Raji (cell line): Measurements from ENCODE around the gene CCM2.

ENCODE experiments used
- POLR2A ChIP-seq: IDR thresholded peaks from 2 replicates; pipeline ENCODE4 v1.6.1; 2011; ENCODE audit warnings: low read depth, low read length, control low read depth; ENCODE audit not compliant: insufficient read depth

Gene CCM2

DNA sequence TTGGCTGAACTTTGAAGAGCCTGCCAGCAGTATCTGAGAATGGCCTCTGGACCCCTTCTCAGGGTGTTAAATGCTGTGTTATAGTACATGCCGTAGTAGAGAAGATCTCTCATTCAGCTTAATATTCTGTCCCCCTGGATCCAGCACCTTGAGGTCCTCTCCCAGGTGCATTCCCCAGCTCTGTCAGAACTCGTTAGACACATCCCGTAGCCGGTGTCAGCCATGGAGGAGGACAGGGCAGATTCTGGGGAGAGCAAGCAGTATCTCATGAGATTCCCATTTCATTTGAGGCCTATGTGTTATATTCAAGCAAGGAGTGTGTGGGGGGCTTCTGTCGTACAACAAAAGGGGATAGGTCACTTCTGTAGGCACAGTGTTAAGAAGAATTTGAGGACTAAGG, 53.9 kb downstream of the CCM2 start:
- TF ChIP-seq POLR2A = no peak

DNA sequence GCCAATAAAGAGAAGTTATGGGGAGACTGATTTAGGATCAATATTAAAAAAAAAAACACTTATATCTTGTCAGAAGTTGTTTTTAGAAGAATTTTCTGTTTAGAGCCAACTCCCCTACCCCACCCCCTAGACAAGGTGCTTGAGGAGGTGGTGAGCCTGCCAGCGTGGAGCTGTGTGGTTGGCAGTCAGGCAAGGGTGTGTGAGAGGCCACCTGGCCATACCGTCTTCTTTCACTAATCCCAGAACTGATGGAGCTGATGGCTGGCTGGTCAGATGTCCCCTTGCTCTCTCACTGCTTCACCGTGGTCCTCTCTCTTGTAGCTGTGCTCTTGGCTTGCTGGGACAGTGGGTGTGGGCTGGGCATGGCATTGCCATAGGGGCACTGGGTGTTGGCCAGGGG, 54.4 kb downstream of the CCM2 start:
- TF ChIP-seq POLR2A = no peak

DNA sequence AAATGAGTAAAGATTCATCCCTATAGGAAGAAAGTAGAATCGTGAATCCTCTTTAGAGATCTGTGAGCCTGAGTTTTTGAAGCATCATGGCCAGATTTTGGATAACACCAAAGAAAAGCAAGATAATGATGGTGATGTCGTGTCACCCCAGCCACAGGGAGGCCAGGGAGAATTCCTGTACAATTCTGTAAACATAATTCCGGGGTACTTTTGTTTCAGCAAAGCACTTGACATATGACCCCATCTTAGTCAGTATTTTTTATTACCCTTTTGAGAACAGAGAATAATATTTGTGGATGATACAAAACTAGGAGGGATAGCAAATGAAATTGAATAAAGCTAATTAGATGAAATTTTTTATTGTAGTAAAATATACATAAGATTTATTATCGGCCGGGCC, 55.0 kb downstream of the CCM2 start:
- TF ChIP-seq POLR2A = no peak

DNA sequence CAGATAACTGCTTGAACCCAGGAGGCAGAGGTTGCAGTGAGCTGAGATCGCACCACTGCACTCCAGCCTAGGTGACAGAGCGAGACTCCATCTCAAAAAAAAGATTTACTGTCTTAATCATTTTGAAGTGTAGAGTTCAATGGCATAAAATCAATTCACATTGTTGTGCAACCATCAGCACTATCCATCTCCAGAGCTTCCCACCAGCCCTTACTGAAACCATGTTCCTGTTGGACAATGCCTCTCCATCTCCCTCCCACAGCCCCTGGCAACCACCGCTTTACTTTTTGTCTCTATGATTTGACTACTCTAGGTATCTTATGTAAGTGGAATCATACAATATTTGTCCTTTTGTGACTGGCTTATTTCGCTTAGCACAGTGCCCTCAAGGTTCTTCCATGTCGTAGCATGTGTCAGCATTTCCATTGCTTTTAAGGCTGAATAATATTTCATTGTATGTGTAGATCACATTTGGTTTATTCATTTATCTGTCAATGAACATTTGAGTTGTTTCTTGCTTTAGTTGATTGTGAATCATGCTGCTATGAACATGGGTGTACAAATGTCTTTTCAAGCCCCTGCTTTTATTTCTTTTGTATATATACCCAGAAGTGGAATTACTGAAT, 55.7 kb downstream of the CCM2 start:
- TF ChIP-seq POLR2A = no peak

DNA sequence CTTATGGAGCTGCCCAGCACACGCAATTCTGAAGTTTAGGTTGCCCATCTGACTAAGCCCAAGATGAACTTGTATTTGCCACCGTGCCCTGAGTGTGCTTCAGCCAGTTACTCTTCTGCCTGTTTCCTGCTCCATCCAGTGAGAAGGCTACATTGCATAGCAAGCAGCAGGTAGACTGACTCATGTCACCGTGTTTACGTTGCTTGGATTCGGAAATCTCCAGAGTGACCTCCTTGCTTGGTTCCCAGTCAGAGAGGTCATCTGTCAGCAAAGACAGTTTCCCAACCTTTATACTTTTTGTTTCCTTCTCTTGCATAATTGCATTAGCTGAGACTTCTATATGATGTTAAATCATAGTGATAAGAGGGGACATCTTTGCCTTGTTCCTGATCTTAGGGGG, 57.9 kb downstream of the CCM2 start:
- TF ChIP-seq POLR2A = no peak

DNA sequence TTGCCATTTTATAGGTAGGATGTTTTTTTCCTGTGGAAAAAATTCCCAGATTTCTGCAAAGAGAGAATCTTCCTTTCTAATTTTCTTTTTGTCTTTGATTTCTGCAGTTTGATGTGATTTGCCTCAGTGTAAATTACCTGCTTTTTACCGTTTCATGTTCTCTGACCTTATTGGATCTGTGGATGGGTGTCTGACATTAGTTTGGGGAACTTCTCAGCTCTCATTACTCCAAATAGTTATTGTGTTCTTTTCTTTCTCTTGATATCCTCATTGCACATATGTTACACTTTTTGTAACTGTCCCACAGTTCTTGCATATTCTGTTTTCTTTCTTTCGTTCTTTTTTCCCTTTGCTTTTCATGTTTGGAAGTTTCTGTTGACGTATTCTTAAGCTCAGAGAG, 60.3 kb downstream of the CCM2 start:
- no peak for TF ChIP-seq POLR2A

DNA sequence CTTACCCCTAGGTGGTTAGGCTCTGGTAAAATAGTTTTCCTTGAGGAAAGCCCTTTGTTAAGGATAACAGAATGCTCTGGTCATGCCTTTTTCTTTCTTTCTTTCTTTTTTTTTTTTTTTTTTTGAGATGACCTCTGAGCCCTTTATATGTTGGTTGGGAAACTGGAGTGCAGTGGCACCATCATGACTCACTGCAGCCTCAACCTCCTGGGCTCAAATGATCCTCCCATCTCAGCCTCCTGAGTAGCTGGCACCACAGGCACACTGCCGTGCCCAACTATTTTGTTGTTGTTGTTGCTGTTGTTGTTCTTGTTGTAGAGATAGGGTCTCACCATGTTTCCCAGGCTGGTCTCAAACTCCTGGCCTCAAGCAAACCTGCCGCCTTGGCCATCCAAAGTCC, 61.4 kb downstream of the CCM2 start:
- TF ChIP-seq POLR2A = no peak

DNA sequence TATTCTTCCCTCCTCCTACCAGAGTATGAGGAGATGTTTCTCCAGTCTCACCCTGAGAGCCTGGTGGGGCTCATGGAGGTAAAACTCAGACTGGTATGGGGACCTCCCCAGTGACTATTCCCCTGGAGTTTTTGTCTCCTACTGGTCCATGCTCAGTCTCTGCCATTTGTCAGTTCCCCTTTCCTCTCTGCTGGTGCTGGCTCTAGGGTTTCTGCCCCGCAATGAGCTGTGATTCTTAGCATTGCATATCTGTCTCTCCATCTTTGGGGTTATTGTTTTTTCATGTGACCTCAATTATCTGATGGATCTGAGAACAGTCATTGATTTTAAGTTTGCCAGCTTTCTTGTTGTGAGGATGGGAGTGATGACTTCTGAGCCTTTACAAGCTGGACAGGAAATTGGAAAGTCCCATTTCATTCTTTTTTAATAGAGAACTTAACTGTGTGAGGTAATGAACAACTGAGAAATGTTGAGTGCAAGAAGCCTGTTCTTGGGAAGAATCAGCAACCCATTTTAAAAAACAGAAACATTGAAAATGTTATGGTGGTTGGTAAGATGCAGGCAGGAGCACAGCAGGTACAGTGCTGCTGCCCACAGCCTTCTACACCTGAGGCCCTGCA, 61.9 kb downstream of the CCM2 start:
- TF ChIP-seq POLR2A = no peak

DNA sequence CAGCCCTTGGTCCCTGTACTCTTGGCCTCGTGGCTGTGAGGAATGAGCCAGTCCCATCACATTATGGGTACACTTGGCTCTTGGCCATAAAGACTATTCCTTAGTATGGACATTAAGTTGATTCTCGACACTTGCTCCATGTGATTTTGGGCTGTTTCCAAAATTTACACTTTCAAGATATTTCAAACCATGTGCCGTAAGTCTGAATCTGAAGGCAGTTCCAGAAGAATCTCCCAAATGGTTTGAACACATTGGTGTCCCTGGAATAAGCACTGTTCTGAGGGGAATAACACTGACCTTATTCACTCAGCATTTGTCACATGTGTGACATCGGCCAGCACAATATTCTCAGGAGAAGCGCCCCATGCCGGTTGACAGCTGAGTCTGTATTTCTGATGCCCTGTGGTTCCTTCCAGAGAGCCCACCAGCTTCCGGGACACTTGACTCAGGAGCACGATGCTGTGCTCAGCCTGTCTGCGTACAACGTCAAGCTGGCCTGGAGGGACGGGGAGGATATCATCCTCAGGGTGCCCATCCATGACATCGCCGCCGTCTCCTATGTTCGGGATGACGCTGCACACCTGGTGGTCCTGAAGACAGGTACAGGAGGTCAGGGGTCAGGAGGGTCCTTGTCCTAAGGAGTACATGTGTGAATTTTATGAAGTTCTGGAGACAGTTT, 64.2 kb downstream of the CCM2 start:
- TF ChIP-seq POLR2A = no peak

DNA sequence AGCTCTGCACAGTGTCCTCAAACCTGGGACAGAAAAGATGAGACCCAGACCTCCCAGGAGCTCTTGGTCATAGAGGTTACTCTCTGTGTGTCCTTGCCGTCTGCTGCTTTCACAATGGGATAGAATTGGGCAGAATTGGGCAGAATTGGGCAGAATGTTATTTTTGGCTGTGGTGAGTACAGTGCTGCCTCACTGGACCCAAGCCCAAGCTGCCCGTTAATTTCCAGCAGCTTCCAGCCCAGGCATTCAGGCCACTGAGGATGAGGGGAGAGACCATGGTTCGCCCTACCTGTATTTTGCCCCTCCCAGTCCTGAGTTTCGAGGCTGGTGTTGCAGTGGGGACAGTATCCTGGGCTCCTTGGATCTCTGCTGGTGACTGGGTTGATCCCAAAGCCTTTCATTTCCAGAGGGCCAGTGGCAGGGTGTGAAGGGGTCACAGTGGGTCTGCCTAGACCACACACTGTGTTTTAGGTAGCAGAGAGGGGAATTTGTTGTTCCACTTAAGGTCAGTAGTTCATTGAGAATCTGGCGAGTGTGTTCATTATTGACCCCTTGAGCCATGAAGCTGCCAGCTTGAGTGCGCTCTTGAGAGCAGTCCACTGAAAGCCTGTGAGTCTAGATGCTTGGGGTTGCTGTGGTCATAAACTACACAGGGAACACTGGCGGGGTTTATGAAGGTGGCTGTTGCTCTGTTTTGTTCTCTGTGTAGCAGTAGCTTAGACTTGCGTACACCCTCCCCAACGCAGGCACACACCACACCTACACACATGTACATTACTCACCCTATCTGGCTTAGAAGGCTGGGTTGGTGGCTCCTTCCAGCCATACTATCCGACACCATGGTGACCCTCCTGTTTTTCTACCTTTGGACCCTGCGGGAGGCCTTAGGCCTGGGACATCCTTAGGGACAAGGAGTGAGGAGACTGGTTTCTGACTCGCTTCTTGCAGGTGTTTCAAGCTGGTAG, 65.3 kb downstream of the CCM2 start:
- no peak for TF ChIP-seq POLR2A

DNA sequence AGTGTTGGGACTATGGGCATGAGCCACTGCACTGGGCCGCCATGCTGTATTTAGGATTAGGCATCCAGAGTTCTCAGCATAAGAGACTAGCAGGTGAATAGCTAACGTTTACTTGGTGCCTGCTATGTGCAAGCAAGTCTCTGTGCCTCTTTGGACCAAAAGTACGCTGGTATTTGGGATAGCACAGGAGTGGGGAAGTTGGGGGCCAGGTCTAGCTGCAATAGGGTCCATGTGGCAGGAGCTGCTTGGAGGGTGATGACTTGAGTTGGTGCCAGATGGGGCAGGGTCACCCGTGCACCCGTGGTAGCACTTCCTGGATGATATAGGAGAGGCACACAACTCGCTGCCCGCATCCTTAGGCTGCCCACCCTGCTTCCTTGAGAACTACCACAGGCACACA, 66.4 kb downstream of the CCM2 start:
- TF ChIP-seq POLR2A = no peak

DNA sequence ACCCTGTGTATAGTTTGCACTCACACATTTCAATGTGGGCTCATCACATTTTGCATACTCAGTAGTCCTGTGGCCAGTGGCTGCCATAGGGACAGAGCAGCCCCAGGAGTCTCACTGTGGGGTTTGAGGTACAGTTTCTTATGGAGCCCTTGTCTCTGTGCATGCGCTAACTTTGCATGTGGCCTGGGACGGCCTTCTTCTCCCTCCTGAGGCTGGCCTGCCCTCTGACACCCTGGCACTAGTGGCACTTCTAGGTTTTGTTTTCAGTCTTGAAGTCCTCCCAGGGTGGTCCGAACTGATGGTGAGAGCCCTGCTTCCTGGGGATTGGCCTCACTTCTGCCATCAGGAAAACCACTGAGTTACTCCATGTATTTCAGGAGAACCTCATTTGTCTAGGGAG, 67.6 kb downstream of the CCM2 start:
- TF ChIP-seq POLR2A = no peak

DNA sequence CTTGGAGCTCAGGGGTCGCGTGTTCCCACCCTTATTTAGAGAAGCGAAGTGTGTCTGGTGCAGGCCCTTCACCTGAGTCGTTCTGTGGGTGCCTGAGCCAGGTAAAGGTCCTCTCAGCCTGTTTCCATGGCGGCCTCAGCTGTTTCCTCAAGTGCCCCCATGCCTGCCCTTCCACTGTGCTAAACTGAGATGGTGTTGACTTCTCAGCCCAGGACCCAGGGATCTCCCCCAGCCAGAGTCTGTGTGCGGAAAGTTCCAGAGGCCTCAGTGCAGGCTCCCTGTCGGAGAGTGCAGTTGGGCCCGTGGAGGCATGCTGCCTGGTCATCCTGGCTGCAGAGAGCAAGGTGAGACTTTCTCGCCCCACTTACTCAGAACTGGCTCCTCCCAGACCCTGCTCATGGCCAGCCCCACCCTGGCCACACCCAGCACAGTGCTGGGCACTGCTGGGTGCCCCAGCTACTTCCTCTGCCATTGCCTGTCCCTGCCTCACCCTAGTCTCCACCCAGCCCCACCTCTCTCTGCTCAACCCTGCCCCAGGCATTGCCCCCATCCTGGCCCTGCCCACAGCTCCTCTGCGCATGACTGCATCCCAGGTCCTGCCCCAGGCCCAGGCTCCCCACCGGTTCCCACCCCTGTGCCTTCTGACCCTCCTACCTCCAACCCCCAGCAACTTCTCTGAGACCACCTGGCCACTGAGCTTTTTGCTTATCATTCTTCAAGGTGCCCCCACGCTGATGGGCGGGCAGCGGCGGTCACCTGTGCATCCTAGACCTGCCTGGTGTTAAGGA, 68.4 kb downstream of the CCM2 start:
- no peak for TF ChIP-seq POLR2A

DNA sequence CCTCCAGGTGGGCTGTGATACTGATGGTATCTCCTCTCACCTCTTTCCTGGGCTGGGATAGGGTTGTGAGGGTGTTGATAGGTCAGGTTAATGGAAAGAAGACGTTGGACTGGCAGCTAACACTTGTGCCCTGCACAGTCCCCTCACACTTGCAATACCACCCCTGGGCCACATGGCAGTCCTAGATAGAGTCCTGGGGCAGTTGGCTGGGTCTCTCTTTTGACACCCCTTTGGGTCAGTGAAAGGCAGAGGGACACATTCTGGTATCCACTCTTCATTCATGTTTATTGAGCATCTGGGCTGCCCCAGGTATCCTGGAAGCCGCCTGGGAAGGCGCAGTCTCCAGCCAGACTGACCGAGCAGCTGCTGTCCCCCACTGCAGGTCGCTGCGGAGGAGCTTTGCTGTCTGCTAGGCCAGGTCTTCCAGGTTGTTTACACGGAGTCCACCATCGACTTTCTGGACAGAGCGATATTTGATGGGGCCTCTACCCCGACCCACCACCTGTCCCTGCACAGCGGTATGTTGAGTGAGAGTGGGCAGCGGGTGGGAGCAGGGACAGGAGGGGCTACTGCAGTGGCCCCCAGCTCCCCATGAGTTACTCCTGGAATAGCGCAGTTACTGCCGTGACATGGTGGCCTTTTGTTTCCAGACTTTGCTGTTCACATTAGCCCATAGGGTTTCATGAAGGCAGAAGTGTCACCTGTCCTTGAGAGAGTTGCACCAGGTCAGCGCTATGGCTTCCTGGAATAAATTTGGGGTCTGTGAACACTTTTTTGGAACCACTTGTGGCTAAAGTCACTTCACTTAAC, 69.6 kb downstream of the CCM2 start:
- TF ChIP-seq POLR2A = no peak
